ENCODE data around the gene ZNF493. TPM values are rescaled to one million over a fixed set of nuclear protein-coding genes. Genes with fewer than 3 reads are reported as not detected.

ZNF493 gene
- total RNA-seq, 1 experiment from 2014 or later: 6.3 TPM

DNA sequence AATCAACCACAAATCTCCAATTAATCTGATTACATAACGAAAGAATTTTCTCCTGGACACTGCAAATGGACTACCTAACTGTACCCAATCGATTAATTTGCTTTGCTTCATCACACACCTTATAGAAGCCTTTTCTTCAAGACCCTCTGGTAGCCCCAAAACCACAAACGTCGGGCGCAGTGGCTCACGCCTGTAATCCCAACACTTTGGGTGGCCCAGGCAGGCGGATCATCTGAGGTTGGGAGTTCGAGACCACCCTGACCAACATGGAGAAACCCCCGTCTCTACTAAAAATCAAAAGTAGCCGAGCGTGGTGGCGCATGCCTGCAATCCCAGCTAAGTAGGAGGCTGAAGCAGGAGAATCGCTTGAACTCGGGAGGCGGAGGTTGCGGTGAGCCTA lies 65.6 kb downstream of the ZNF493 start:
- DNase-seq (ENCODE audit: low read depth): no peak

DNA sequence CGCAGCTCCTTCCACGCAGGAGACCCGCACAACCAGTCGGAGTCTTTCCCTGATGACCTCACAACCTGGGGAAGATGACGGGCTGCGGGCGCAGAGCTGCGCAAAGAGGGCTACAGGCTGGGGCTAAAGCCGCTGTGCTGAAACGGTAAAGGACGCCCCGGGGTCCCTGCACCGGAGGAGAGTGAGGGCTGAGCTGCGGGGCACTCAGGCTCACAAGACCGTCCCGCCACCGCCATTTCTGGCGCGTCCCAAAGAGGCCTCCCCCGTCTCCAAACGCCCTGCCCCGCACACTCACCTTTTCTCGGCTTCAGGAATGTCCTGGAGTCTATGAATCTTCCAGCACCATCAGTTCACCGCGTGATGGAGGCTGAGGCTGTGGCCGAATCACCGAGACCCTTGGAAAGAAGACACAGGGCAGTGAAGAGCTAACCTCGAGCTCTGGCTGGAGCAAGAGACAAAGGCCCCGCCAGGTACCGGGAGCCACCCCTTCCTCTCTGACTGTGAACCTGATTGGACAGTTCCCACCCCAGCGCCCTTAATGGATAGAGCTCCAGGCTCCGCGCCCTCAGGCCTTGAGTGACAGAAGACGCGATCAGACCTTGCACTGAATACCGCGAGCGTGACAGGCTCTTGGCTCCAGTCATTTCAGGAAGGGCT lies 66.6 kb downstream of the ZNF493 start:
- DNase-seq (ENCODE audit: low read depth): no peak

DNA sequence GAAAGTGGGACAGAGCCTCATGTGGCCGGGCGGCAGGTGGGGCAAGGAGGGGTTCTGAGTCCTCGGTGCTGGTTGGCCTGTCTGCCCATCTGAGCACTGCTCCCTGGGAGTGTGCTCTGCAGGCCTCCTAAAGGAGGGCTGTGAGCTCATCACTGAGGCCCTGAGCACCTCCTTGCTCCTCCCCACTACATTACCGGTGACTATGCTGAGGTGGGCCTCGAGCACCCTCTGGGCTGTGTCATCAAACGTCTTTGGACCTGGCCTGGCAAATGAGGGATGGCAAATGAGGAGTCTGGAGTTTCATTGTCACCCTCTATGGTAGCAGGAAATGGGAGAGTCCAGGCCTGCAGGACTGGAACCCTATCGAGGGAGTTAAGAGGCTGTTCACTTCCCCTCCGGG lies 69.7 kb downstream of the ZNF493 start:
- no peak for DNase-seq (ENCODE audit: low read depth)

DNA sequence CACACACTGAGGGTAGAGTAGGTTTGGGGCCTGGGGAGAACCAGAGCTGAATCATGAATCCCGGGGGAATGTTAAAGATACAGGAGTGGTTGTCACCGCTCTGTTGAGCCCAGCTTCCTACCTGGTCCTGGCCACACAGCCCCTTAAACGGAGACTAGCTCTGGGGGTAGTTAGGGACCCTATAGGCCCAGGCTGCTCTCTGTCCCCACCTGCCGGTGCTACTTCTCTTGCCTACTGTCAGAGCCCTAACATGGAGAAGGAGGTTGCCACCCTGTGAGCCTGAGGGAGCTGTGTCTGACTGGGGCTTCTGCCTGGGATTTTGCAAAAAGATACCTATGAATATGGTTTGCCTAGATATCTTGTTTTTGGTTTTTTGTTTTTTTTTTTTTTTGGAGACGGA lies 71.9 kb downstream of the ZNF493 start:
- no peak for DNase-seq (ENCODE audit: low read depth)

DNA sequence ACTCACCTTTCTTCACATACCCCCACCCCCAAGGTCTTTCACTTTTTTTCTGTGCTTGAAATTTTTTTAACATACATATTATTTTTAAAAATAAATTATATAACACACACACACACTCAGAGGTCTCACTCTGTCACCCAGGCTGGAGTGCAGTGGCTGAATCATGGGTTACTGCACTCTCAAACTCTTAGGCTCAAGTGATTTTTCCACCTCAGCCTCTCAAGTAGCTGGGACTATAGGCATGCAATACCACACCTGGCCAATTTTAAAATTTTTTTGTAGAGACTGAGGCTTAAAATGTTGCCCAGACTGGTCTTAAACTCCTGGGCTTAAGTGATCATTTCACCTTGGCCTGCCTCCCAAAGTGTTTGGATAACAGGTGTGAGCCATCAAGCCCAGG lies 75.6 kb downstream of the ZNF493 start:
- no peak for DNase-seq (ENCODE audit: low read depth)

DNA sequence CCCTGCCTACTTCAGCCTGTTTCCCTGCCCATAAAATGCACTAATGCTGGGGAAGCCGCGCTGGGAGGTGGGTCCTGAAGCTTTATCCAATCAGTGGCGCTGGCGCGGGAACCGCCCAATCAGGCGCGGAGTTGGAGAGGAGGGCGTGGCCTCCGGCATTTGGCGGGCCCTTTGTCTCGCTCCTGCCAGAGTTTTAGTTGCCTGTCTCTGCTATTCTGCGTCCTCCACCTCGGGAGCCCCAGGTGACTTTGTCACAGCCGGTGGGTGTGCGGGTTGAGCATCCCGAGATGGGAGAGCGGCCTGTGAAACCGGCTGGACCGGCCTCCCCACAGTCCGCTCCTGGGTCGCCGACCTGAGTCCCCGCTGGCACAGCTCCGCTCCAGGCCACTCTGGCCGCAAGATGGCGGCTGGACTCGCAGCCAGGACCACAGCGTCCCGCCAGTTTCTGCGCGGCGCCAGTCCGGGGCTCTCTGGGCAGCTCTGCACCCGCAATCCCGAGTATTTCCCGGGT lies 77.8 kb downstream of the ZNF493 start:
- DNase-seq (ENCODE audit: low read depth): no peak

Other genes with a start within 250 kb of the ZNF493 start
- gene ZNF708, start 67.7 kb upstream of the ZNF493 start, total RNA-seq (2014; rRNA removed): 4.9 and 7.0 TPM in 2 replicates
- gene ZNF738, start 38.1 kb upstream of the ZNF493 start, total RNA-seq (2014; rRNA removed): 11.7 and 18.1 TPM in 2 replicates
- gene ZNF429, start 108.5 kb downstream of the ZNF493 start, total RNA-seq (2014; rRNA removed): 8.0 and 11.0 TPM in 2 replicates

Data from LHCN-M2 (cell line).